GM19043 (cell line): ENCODE measurements around the gene C5orf15.
A peak's percentile ranks its signal among the peaks of the same experiment; 100 is the strongest.
"Not testable (repeated sequence)": the region's sequence is repeated elsewhere in the genome, so short reads cannot be mapped to it uniquely, and the experiment has no call there.

Experiments used
- ATAC-seq: cut with Tn5 transposase; IDR thresholded peaks from one replicate; pipeline ENCODE4 v1.9.1; 2021; ENCODE audit warnings: low read depth; ENCODE audit not compliant: unreplicated experiment

Gene C5orf15

DNA sequence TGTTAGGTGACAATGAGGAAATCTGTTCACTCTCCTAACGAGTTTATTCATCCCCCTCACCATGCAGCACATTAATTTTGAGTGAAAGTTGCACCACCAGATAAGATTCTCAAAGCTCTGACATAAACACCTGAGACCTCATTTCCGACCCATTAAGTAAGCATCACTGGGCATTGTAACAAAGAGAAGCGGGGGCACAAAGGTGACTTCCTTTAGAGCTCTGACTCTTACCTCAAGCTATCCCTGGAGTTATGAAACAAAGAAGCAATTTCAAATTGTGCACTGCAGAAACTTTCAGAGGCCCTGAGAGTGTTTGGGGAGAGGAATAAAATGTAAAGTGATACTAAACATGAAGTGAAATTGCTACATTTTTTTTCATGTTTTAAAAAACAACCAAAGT, 29.5 kb downstream of the C5orf15 start:
- ATAC-seq: no peak

DNA sequence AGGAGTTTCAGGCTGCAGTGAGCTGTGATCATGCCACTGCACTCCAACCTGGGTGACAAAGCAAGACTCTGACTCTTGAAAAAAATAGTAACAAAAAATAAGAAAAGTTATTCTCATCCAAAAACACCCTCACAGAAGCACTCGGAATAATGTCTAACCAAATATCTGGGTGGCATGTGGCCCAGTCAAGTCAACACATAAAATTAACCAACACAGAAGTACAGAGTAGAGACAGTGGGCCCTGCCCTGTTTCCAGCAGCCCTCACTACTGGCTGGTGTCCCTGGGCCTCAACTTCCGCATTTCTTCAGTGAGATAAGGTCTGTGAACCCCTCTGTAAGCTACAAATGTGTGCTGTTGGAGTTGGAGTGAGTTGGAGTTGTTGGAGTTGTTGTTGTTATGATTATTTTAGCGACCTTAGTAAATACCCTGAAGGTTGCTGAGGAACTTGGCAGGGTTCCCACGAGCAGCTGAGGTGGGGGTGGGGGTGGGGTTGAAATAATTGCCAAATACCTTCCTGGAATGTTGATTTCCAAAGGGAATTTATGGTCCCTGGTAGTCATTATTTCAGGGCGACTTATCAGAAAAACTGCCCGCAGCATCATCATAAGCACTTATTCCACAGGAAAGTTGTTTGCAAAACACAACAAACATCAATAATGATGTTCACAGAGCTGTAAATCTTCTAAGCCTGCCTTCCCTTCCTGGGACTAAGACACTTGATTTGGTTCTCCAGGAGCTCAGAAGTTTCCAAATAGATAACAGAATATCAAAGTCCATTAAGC, 30.2 kb downstream of the C5orf15 start:
- ATAC-seq: no peak

DNA sequence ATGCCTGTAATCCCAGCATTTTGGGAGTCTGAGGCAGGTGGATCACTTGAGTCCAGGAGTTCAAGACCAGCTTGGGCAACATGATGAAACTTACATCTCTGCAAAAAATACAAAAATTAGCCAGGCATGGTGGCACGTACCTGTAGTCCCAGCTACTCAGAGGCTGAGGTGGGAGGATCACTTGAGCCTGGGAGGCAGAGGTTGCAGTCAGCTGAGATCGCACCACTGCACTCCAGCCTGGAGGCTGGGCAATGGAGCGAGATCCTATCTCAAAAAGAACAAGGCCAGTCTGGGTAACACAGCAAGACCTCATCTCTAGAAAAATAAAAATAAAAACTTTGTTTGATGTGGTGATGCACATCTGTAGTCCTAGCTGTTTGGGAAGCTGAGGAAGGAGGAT, 30.8 kb downstream of the C5orf15 start:
- ATAC-seq: not testable (repeated sequence)

DNA sequence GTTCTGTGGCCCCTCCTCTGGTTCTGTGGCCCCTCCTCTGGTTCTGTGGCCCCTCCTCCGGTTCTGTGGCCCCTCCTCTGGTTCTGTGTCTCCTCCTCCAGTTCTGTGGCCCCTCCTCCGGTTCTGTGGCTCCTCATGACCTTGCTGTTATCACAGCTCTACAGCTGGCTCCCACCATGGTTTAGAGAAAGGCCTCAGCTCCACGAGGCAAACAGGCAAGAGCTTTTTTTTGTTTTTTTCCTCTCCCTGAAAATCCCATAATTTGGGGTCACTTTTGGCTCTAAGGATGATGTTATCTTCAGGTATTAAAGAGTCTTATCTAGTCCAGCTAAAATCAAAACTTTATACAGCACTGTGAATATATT, 31.8 kb downstream of the C5orf15 start:
- ATAC-seq: no peak

DNA sequence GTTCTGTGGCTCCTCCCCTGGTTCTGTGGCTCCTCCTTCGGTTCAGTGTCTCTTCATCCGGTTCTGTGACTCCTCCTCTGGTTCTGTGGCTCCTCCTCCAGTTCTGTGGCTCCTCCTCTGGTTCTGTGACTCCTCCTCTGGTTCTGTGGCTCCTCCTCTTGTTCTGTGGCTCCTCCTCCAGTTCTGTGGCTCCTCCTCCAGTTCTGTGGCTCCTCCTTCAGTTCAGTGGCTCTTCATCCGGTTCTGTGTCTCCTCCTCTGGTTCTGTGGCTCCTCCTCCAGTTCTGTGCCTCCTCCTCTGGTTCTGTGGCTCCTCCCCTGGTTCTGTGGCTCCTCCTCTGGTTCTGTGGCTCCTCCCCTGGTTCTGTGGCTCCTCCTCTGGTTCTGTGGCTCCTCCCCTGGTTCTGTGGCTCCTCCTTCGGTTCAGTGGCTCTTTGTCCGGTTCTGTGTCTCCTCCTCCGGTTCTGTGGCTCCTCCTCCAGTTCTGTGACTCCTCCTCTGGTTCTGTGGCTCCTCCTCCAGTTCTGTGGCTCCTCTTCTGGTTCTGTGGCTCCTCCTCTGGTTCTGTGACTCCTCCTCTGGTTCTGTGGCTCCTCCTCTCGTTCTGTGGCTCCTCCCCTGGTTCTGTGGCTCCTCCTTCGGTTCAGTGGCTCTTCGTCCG, 32.3 kb downstream of the C5orf15 start:
- ATAC-seq: not testable (repeated sequence)

DNA sequence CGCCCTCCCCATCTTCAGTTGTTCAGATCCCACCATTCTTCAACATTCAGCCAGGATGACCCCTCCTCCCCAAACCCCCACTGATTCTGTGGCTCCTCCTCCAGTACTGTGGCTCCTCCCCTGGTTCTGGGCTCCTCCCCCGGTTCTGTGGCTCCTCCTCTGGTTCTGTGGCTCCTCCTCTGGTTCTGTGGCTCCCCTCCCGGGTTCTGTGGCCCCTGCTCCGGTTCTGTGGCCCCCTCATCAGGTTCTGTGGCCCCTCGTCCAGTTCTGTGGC, 32.8 kb downstream of the C5orf15 start:
- ATAC-seq: no peak

DNA sequence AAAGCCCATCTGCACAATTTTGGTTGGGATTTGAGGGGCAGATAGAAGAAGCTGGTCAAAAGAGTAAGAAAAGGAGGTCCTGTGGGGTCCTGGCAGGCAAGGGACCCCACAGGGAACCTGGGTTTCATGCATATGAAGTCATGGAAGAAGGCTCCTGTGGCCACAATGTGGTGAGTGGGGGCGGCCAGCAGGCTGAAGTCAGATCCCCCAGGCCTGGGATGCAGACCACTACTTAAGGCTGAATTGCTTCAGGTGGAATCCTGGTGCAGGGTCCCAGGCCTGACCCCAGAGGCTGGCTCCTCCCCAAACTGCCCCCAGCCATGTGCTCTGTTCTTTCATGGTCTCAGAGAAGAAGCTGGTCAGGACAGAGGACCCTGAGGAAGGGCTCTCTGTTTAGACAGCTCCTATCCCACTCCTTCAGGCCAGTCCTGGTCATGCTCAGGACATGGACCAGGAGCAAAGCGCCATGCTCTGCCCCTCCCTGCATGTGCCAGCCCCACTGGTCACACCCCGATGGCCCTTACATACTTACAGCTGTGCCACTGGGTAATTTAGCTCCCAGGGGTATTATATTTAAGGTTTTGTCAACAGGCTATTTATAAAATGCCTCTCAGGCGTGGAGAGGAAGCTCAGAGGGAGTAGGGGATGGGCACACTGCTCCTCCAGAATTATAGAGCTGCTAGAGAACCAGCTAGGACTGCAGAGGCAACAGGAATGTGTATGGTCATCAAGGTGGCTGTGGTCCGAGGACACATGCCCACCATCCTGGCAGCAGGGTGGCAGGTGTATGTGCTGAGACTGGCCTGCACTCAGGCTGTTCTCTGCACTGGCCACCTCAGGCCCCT, 33.4 kb downstream of the C5orf15 start:
- peak; percentile 49 for ATAC-seq

DNA sequence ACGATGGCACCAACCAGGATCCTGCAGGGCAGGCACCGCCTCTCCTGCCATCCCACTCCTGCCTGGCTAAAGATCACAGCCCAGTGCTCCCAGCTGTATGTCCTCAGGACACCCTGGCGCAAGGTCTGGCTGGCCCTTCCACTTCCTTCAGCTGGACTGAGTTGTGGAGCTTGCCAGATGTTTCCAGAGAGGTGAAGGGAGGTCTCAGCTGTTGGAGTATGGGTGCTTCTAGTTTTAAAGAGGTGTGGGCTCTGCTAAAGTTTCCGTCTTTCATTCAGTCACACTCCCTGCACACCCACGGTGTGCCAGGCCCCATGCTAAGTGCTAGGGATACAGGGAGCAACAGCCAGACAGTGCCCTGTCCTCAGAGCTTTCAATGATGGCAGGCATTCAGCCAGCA, 34.1 kb downstream of the C5orf15 start:
- ATAC-seq: no peak

DNA sequence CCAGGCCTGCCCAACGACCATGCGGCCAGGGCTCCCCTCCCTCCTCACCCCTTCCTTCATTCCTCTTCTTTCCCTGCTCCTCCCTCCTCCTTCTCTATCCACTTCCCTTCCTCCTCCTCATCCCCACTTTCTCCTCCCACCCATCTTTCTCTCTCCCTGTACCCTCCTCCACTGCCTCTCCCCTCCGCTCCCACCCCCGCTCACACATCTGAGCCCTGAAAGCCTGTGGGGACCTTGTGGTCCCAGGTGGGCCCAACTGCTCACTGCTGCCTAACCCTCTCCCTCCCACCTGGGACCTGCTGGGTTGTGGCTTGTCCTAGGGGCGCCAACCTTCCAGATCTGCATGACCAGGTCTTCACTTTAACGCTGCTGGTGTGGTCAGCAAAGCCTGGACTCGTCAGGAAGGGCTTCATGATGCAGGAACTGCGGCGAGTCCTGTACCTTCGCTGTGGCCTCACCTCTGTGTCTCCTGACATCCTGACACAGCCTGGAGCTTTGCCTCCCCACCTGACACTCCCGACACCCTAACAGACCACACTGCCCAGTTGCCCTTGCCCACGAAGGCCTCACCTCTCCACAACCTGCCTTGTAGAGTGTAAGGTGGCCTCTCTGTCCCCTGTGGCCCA, 34.6 kb downstream of the C5orf15 start:
- no peak for ATAC-seq

DNA sequence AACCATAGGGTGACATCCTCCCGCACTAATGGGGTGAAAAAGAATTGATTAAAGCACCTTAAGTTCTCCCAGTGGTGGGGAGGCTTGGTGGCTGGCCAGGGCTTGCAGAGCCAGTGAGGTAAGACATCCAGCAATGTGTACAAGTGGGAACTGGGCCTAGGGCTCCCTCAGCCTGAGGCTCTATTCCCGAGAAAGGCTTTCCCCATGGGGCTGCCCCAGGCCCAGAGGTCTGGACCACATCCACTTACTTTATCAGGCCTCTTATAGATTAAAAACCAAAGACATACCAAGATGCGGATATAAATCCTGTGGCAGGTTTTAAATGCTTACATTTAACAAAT, 35.3 kb downstream of the C5orf15 start:
- no peak for ATAC-seq

DNA sequence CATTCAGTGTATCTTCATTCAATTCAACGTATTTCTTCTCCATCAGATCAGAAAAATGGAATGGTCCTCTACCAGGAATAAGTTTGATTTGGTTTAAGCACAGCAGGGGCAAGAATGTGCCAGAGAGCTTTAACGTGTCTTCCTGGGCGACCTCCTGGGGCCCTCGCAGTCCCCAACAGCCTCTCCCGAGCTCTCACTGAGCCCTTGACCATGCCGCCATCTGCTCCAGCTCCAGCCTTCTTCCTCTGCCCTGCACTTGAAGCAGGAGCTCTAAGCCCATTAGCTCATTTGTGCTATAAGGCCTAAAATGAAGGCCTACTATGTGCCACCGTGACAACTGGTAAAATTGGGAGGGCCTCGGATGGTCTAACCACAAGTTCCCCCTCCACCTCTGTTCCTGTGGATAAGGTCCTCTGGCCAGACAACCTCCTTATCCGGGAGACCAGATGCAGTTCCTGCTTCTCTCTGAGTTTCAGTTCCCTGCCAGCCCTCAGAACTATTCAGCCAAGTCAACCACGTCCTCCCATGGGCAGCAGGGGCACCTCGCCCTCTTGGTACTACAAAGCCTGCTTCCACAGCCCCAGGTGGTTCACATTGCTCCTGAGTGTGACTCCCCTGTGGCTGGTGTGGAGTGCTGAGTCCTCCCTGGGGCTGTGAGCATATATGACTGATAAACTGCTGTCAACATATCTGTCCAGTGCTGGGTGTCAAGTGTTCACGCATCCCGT, 35.8 kb downstream of the C5orf15 start:
- ATAC-seq: no peak

DNA sequence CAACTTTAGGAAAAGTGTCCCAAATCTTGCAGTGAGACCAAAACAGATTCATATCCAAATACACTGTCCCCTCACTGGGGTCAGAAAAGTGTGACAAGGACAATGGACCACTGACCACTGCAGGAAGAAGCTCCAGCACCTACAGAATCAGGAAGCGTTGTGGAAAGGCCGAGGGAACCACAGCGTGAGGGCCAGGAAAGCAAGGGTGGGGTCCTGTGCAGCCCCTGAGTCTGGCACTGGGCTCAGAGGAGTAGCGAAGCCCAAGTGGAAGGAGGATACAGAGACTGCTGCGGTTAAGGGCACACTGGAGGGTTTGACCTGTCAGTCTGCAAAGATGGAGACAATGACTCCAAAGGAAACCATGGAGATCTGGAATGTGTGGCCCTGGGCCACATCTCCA, 36.9 kb downstream of the C5orf15 start:
- ATAC-seq: no peak

DNA sequence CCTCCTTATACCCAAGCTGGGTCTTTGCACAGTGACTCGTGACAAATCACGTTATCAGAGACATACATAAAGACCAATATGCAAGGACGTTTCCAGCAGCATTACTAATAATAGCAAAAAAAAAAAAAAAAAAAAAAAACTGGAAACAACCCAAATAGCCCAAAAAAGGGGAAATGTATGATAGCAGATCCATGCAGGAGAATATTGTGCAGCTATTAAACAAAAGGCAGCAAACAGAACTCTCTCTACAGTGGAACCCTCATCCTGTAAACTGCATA, 37.7 kb downstream of the C5orf15 start:
- no peak for ATAC-seq

DNA sequence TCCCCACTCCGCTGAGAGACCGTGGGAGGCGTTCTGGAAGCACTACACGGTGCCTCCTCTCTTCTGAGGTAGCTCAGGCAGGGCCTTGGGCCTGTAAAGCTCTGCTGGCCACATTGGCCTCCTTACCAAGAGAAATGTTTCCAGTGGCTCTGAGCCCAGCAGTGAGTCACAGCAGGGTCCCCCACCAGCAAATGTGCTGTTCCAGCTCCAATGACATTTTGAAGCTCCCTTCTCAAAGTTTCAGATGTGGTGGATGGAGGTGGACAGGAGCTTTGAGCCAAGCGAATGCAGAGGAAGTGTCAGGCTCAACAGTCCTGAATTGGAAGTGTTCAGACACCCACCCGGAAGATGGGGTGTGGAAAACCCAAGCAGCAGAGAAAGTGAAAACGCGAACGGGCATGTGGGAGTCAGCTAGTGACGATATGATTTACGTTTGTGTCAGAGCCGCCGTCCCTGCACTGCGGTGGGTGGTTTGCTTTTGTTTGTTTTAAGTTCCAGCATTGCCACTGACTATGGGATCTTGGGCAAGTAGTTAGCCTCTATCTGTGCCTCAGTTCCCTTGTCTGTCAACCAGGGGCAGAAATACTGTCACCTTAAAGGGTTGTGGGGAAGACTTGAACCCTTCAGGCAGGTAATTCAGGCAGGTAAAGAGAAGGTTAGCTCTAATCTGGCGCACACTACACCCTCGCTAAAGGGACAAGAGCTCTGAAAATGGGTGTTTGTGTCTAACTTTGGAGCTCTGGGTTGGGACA, 38.2 kb downstream of the C5orf15 start:
- no peak for ATAC-seq

DNA sequence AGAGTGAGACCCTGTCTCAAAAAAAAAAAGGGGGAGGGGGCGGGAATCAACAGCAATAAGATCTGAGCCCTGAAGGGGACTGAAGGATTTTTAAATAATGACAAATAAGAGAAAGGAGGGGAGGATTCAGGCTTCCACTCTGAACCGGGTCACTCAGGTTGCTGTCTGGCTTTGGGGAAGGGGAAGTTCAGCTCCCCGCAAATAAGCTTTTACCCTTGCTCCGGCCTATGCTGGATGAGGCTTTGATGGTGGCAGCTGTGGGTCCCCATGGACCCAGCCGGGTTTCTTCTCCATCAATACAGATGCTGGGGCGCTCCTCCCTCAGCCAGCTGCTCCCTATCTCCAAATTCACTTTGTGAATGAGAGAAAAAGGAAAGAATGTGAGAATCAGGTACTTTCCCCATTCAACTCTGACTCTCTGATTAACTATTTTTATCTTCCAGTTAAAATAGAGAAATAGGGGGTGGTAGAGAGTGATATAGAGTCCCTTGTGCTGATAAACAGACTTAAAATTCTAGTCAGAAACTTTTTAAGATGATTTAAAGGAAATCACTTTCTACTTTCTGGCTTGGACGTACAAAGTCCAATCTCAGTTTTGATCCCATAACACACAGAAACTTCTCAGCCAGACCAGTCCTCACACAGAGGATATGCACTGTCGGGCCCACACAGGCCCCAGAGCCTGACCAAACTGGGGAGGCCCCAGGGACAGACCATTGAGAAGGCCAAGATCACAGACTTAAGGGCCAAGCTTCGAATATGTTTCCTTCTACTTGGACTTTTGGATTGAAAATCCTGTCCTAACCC, 39.6 kb downstream of the C5orf15 start:
- ATAC-seq: no peak

DNA sequence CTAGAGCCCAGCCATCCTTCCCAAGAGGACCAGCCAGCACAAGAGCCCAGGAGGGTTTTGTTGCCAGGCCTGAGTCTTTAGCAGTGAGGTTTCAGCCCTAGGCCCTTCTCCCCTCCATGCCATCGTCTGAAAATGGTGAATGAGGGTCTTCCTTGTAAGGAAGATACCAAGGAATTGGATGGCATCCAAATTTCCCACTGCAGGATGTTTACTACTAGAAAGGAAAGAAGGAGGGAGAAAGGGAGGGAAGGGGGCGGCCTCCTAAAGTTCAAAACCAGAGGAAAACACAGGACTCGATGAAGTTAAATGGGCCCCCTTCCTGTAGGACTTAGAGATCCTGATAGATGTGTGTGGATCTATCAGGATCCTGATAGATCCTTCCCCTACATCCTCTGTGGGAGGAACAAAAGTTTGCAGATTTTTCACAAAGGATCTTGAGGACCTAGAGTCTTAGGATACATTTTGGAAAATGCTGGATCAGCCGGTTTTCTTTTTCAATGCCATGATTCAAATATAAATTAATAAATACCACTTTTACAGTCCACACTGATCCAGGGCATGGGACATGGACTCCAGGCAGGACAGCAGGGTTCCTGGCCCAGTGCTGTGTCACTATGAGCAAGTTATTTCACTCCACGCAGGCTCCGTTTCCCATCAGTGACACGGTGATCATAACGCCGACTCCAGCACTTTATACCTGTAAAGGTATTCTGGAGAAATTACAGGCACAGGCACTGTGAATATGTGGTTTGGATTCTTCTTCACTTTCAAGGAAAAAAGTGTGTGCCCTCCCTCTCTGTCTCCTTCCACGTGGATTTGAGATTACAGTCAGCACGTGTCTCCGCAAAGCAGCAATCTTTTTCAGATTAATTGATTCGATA, 40.9 kb downstream of the C5orf15 start:
- no peak for ATAC-seq

DNA sequence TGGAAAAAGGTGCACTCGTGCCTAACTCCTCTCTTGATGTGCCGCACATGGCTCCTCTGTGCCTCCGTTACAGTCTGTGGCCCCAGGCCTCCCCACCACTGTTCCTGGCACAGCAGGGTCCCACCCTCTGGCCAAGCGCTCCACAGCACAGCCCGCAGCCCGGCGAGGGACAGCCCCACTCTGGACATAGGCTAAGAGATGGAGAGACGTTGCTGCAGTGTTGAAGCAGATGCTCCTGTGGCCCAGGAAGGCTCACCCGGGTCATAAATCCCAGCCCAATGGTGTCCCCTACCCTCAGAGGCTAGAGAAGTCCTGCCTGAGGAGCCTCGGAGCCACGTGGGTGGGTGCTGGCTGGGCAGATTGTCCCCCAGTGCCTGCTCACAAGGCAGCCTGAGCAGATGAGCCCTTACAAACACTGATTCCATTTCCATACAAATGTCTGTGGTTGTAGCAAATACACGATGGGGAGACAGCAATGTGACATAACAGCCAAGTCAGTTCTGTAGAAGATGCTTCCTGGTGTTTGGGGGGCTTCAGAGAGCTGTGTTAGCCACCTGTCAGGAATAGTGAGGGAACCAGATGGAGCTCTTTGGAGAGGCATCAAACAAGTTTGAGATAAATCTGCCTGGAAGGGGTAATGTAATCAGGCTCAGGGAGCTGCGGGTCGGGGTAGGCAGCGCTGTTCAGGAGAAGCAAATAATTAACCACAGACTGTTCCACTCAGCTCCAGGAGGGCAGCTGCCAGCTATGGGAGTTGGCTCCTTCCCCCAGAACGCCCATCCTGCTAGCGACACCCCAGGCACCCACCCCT, 41.7 kb downstream of the C5orf15 start:
- no peak for ATAC-seq
